Transverse colon (tissue), 4 donors: ENCODE data around the gene RAG2.

ENCODE experiments used
- POLR2AphosphoS5 ChIP-seq, 3 donors: sonication (generic); formaldehyde crosslinking; IDR thresholded peaks; one replicate each; pipeline ENCODE4 v1.6.1; 2016; ENCODE audit warnings: antibody characterized with exemption in 3 of 3
- TF ChIP-seq, protein P1 (sequence below), 5 experiments: fragments of 200-600 bp in 3 of 5; fragments of 450-650 bp in 2 of 5; sonication (generic) in 3 of 5; IDR thresholded peaks; 1 replicate in 2 of 5; 2 replicates in 3 of 5; pipeline ENCODE4 v1.5.1; 2016 to 2017; ENCODE audit warnings: antibody characterized with exemption in 5 of 5, inconsistent platforms in 3 of 5, mild to moderate bottlenecking in 2 of 5, moderate library complexity in 1 of 5

DNA sequence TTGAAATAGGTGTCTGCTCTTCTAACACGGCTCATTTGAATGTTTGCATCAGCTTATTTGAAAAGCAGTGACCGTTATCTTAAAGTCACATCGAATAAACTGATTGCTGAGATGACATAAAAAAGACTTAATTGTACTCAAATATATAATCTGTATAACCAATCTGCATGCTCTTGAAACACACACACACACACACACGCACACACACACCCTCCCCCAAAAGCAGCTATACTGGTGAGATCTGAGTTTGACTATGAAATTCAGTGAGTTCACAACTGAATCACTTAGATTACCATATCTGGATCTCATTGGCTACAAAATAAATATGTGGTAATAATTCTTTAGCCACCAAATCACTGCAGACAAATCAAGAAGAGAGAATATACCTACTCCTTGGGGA lies 7.5 kb downstream of the RAG2 start:
- TF ChIP-seq, protein P1, sequence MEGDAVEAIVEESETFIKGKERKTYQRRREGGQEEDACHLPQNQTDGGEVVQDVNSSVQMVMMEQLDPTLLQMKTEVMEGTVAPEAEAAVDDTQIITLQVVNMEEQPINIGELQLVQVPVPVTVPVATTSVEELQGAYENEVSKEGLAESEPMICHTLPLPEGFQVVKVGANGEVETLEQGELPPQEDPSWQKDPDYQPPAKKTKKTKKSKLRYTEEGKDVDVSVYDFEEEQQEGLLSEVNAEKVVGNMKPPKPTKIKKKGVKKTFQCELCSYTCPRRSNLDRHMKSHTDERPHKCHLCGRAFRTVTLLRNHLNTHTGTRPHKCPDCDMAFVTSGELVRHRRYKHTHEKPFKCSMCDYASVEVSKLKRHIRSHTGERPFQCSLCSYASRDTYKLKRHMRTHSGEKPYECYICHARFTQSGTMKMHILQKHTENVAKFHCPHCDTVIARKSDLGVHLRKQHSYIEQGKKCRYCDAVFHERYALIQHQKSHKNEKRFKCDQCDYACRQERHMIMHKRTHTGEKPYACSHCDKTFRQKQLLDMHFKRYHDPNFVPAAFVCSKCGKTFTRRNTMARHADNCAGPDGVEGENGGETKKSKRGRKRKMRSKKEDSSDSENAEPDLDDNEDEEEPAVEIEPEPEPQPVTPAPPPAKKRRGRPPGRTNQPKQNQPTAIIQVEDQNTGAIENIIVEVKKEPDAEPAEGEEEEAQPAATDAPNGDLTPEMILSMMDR (IDR thresholded peaks at IDR 0.05) = no peak
- TF ChIP-seq POLR2AphosphoS5 (IDR thresholded peaks at IDR 0.05) = no peak
